Glutamatergic neuron (in vitro differentiated cells): ENCODE measurements around the gene PBX1. TPM values are rescaled to one million over a fixed set of nuclear protein-coding genes. Genes with fewer than 3 reads are reported as not detected.

ENCODE experiments used
- DNase-seq: peaks from one replicate; pipeline ENCODE4 v3.0.0; 2022
- H3K27ac Mint-ChIP-seq: one replicate; pipeline ENCODE4 v1.8.0; 2020; ENCODE audit warnings: mild to moderate bottlenecking, mixed read lengths, inconsistent platforms; ENCODE audit not compliant: unreplicated experiment
- H3K27me3 Mint-ChIP-seq: one replicate; pipeline ENCODE4 v1.8.0; 2020; ENCODE audit warnings: mild to moderate bottlenecking, moderate library complexity, mixed read lengths, inconsistent platforms; ENCODE audit not compliant: unreplicated experiment
- H3K36me3 Mint-ChIP-seq: one replicate; pipeline ENCODE4 v1.8.0; 2020; ENCODE audit warnings: mild to moderate bottlenecking, mixed read lengths, inconsistent platforms; ENCODE audit not compliant: unreplicated experiment
- H3K4me1 Mint-ChIP-seq: one replicate; pipeline ENCODE4 v1.8.0; 2020; ENCODE audit warnings: mild to moderate bottlenecking, low read depth, mixed read lengths, inconsistent platforms; ENCODE audit not compliant: unreplicated experiment
- H3K4me3 Mint-ChIP-seq: one replicate; pipeline ENCODE4 v1.8.0; 2020; ENCODE audit warnings: mild to moderate bottlenecking, mixed read lengths, inconsistent platforms; ENCODE audit not compliant: unreplicated experiment
- H3K9me3 Mint-ChIP-seq: one replicate; pipeline ENCODE4 v1.8.0; 2020; ENCODE audit warnings: mild to moderate bottlenecking, moderate library complexity, mixed read lengths, inconsistent platforms; ENCODE audit not compliant: unreplicated experiment
- CTCF ChIP-seq: fragments of 200-600 bp; sonication (generic); IDR thresholded peaks from one replicate; pipeline ENCODE4 v1.5.0; 2021; ENCODE audit not compliant: partially characterized antibody, unreplicated experiment
- total RNA-seq: library from RNA; stranded (reverse); fragmentation: NEBNext Ultra II Directional; extraction: Animal tissue kit (Norgen Biotek cat#: 25700); gene quantifications from one replicate; pipeline ENCODE4 v1.2.1, GENCODE V29; 2021; ENCODE audit not compliant: unreplicated experiment

Gene PBX1
- total RNA-seq, 1 donor from 2014 or later, result 98.7 TPM

GRCh38 chr1:164771619-164772361 is 212.8 kb downstream of the PBX1 start:
- H3K27ac Mint-ChIP-seq, result peak overlapping the region; percentile 79
- TF ChIP-seq CTCF, result no peak
- peak; percentile 63 for DNase-seq
- H3K4me3 Mint-ChIP-seq, result peak overlapping the region; percentile 39
- H3K36me3 Mint-ChIP-seq, result no peaks in the 10 kb centered on the region
- H3K27me3 Mint-ChIP-seq, result peaks cover 3% of the 10 kb centered on the region
- H3K9me3 Mint-ChIP-seq, result peaks cover 4% of the 10 kb centered on the region
- peaks cover 42% of the 10 kb centered on the region for H3K4me1 Mint-ChIP-seq

- H3K36me3 Mint-ChIP-seq, result no peaks in the 10 kb centered on the region
- DNase-seq, result no peak
- TF ChIP-seq CTCF, result no peak
- peaks cover 42% of the 10 kb centered on the region for H3K4me1 Mint-ChIP-seq
- H3K9me3 Mint-ChIP-seq, result peaks cover 4% of the 10 kb centered on the region
- peaks cover 3% of the 10 kb centered on the region for H3K27me3 Mint-ChIP-seq
- no peak overlapping the region for H3K27ac Mint-ChIP-seq
- no peak overlapping the region for H3K4me3 Mint-ChIP-seq
These were observed 213.7 kb downstream of the PBX1 start for GRCh38 chr1:164772635-164773034.

- H3K27ac Mint-ChIP-seq, result peak overlapping the region; percentile 15
These were observed 214.1 kb downstream of the PBX1 start for GRCh38 chr1:164773102-164773501.

GRCh38 chr1:164774413-164774812 is 215.4 kb downstream of the PBX1 start:
- no peak for TF ChIP-seq CTCF
- H3K27ac Mint-ChIP-seq, result no peak overlapping the region
- H3K36me3 Mint-ChIP-seq, result no peaks in the 10 kb centered on the region
- H3K4me1 Mint-ChIP-seq, result peaks cover 41% of the 10 kb centered on the region
- H3K9me3 Mint-ChIP-seq, result peaks cover 4% of the 10 kb centered on the region
- H3K27me3 Mint-ChIP-seq, result peaks cover 3% of the 10 kb centered on the region
- H3K4me3 Mint-ChIP-seq, result no peak overlapping the region
- no peak for DNase-seq

More at GRCh38 chr1:164773102-164773501, 214.1 kb downstream of the PBX1 start:
- DNase-seq, result no peak
- Mint-ChIP-seq H3K27me3 (peaks cover 3% of the 10 kb centered on the region), H3K9me3 (peaks cover 4% of the 10 kb centered on the region), H3K36me3 (no peaks in the 10 kb centered on the region), H3K4me1 (peaks cover 41% of the 10 kb centered on the region), H3K4me3 (no peak overlapping the region)
- no peak for TF ChIP-seq CTCF
